Measurements from ENCODE around the gene SMG6. TPM values are rescaled to one million over a fixed set of nuclear protein-coding genes. Genes with fewer than 3 reads are reported as not detected.

Gene SMG6
- total and polyA plus RNA-seq, 2 of the 4 experiments (the other 2 are of a cell fraction) = 16.3 to 30.3 TPM

GRCh38 chr17:2022647-2023240 lies 280.8 kb downstream of the SMG6 start:
- Histone ChIP-seq H2AK9ac (replicated peaks; ENCODE audit: low read depth, low read length, poor library complexity) (no peak overlapping the region), H3K18ac (ENCODE audit: low read depth, low read length) (no peak overlapping the region), H3K23ac (ENCODE audit: low read depth, low read length) (no peak overlapping the region), H4K20me1 (ENCODE audit: insufficient read depth, low read length) (no peaks in the 10 kb centered on the region; the same call in none of the 2 replicates), H4K5ac (ENCODE audit: low read depth, low read length) (no peak overlapping the region), H3K36me3 (ENCODE audit: control insufficient read depth, insufficient read depth, low read length) (no peaks in the 10 kb centered on the region), H4K8ac (ENCODE audit: low read depth in 2 of 2, low read length in 2 of 2) (no peak overlapping the region), H3K4ac (ENCODE audit: low read depth, low read length) (no peak overlapping the region), H3K27me3 (ENCODE audit: control insufficient read depth, insufficient read depth, low read length) (peaks cover 77% of the 10 kb centered on the region), H4K91ac (ENCODE audit: insufficient read depth, low read depth, low read length) (no peak overlapping the region), H3K27ac (ENCODE audit: insufficient read depth, low read length) (no peak overlapping the region), H2AFZ (replicated peaks; ENCODE audit: low read length, poor library complexity) (no peak overlapping the region), H2BK20ac (ENCODE audit: low read depth, low read length) (no peak overlapping the region), H3K4me2 (ENCODE audit: low read depth, low read length) (no peak overlapping the region), H3K4me1 (ENCODE audit: control insufficient read depth, insufficient read depth, low read length) (peaks cover 1% of the 10 kb centered on the region; the same call in 1 of the 2 replicates), H3K9ac (ENCODE audit: low read depth, low read length) (no peak overlapping the region), H3K4me3 (ENCODE audit: insufficient read depth, low read depth, low read length) (no peak overlapping the region), H3K9me3 (ENCODE audit: control insufficient read depth, insufficient read depth, low read length) (no peaks in the 10 kb centered on the region), H2BK5ac (ENCODE audit: low read depth, low read length, poor library complexity, severe bottlenecking) (no peak overlapping the region), H2BK120ac (ENCODE audit: low read depth, low read length) (no peak overlapping the region), H2BK15ac (ENCODE audit: low read depth, low read length) (no peak overlapping the region), H3K14ac (replicated peaks; ENCODE audit: low read depth, low read length) (no peak overlapping the region), H3K9me1 (ENCODE audit: insufficient read depth, low read length) (no peaks in the 10 kb centered on the region), H3K79me1 (ENCODE audit: low read depth in 1 of 2, low read length in 2 of 2) (no peaks in the 10 kb centered on the region), H3K56ac (ENCODE audit: extremely low read depth, insufficient read depth, low read length) (no peak overlapping the region), H2AK5ac (ENCODE audit: low read depth, low read length) (no peak overlapping the region)
- ChIA-PET POLR2A (ENCODE audit: unreplicated experiment) (no interaction called here), CTCF (no interaction called here)
- in situ Hi-C loops (cut with MboI; ENCODE audit: low sequenced_read_pairs) = no loop called here
- intact Hi-C loops (cut with micrococcal nuclease) = no loop called here
- DNase-seq = no peak
- dilution Hi-C loops (cut with HindIII; ENCODE audit: low sequenced_read_pairs, unreplicated experiment) = no loop called here
- BruUV-seq (replicated peaks) = no TSS peak
- ATAC-seq (ENCODE audit: low read depth) = no peak
- WGBS, 2 experiments (ENCODE audit: extremely low coverage in 2 of 2, insufficient read length in 1 of 2) = no CpG with 5 or more reads among the region's 15 CpGs
- no peak for TF ChIP-seq USF2 (IDR thresholded peaks at IDR 0.05; ENCODE audit: low read depth, low read length)
- no peak for TF ChIP-seq FOS (IDR thresholded peaks at IDR 0.05; ENCODE audit: low read depth, low read length)
- TF ChIP-seq NFE2L2 (IDR thresholded peaks at IDR 0.05; ENCODE audit: low read depth, low read length) = no peak
- no peak for TF ChIP-seq RCOR1 (IDR thresholded peaks at IDR 0.05; ENCODE audit: insufficient replicate concordance, low read length)
- TF ChIP-seq MXI1 (IDR thresholded peaks at IDR 0.05; ENCODE audit: borderline replicate concordance, low read depth, low read length) = no peak
- TF ChIP-seq CEBPB (IDR thresholded peaks at IDR 0.05; ENCODE audit: low read depth, low read length) = no peak
- TF ChIP-seq POLR2A (IDR thresholded peaks at IDR 0.05; ENCODE audit: low read depth, low read length) = no peak
- TF ChIP-seq RAD21 (IDR thresholded peaks at IDR 0.05; ENCODE audit: low read length) = no peak
- no peak for TF ChIP-seq ELK1 (IDR thresholded peaks at IDR 0.05; ENCODE audit: borderline replicate concordance, low read depth, low read length)
